ENCODE measurements around the gene PARD3.

PARD3 gene

GRCh38 chr10:34629084-34629483 lies 186.0 kb downstream of the PARD3 start:
- H3K9me2 ChIP-seq (replicated peaks; ENCODE audit: low read depth, low read length) = no peaks in the 10 kb centered on the region
- no peaks in the 10 kb centered on the region for H3K27me3 ChIP-seq (ENCODE audit: insufficient read depth, low read length, poor library complexity, severe bottlenecking)
- H3K36me3 ChIP-seq (ENCODE audit: insufficient read depth, low read length) = no peaks in the 10 kb centered on the region
- H3K4me1 ChIP-seq (ENCODE audit: insufficient read depth, low read length, poor library complexity, severe bottlenecking) = no peaks in the 10 kb centered on the region
- no peak overlapping the region for H3K4me2 ChIP-seq (ENCODE audit: low read depth, low read length, poor library complexity, severe bottlenecking)
- TF ChIP-seq EZH2phosphoT487 (IDR thresholded peaks at IDR 0.05; ENCODE audit: borderline replicate concordance) = no peak
- TF ChIP-seq, protein P1, sequence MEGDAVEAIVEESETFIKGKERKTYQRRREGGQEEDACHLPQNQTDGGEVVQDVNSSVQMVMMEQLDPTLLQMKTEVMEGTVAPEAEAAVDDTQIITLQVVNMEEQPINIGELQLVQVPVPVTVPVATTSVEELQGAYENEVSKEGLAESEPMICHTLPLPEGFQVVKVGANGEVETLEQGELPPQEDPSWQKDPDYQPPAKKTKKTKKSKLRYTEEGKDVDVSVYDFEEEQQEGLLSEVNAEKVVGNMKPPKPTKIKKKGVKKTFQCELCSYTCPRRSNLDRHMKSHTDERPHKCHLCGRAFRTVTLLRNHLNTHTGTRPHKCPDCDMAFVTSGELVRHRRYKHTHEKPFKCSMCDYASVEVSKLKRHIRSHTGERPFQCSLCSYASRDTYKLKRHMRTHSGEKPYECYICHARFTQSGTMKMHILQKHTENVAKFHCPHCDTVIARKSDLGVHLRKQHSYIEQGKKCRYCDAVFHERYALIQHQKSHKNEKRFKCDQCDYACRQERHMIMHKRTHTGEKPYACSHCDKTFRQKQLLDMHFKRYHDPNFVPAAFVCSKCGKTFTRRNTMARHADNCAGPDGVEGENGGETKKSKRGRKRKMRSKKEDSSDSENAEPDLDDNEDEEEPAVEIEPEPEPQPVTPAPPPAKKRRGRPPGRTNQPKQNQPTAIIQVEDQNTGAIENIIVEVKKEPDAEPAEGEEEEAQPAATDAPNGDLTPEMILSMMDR (conservative IDR thresholded peaks at IDR 0.05; ENCODE audit: low read length) = no peak
- H3K79me2 ChIP-seq (ENCODE audit: insufficient read depth, low read length) = peaks cover 17% of the 10 kb centered on the region
- no peak overlapping the region for H3K9ac ChIP-seq (ENCODE audit: low read depth, low read length, poor library complexity, severe bottlenecking)
- H3K9me3 ChIP-seq (ENCODE audit: insufficient read depth, low read depth, low read length) = no peaks in the 10 kb centered on the region
- no peak overlapping the region for H3K4me3 ChIP-seq (ENCODE audit: low read length, poor library complexity, severe bottlenecking)
- H4K20me1 ChIP-seq (ENCODE audit: insufficient read depth, low read length, poor library complexity, severe bottlenecking) = no peaks in the 10 kb centered on the region
- no peaks in the 10 kb centered on the region for H3F3A ChIP-seq (ENCODE audit: low read depth)
- no peak overlapping the region for H2AFZ ChIP-seq (ENCODE audit: low read length)

DNA sequence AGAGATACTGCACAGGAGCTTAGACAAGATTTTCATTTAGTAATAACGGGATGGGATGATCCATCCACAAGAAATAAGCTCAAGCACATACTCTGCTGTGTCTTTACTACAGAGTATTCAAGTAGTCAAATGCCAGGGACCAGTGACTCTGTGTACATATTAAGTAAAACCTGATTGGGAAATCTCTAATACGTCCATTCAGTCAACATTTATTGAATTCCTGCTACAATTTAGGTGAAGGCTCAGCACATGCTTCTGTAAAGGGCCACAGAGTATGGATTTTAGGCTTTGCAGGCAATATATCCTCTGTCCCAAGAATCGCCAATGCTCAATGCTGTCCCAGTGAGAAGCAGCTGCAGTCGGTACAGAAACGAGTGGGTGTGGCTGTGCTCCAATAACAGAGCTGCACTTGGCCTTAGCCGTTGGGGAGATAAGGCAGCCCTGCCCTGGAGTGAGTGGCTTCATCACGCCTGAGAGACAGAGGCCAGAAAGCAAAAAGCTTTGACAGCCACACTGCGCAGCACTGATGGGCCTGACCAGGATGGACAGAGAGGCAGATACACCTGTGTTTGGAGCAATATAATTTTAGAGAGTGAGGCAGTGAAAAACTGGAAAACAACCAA lies 186.8 kb downstream of the PARD3 start:
- H3K9me2 ChIP-seq (replicated peaks; ENCODE audit: low read depth, low read length) = no peaks in the 10 kb centered on the region
- H3K4me3 ChIP-seq (ENCODE audit: low read length, poor library complexity, severe bottlenecking) = no peak overlapping the region
- no peaks in the 10 kb centered on the region for H3K4me1 ChIP-seq (ENCODE audit: insufficient read depth, low read length, poor library complexity, severe bottlenecking)
- no peaks in the 10 kb centered on the region for H4K20me1 ChIP-seq (ENCODE audit: insufficient read depth, low read length, poor library complexity, severe bottlenecking)
- no peaks in the 10 kb centered on the region for H3F3A ChIP-seq (ENCODE audit: low read depth)
- H2AFZ ChIP-seq (ENCODE audit: low read length) = no peak overlapping the region
- TF ChIP-seq, protein P1 (conservative IDR thresholded peaks at IDR 0.05; ENCODE audit: low read length) = no peak
- TF ChIP-seq EZH2phosphoT487 (IDR thresholded peaks at IDR 0.05; ENCODE audit: borderline replicate concordance) = no peak
- peaks cover 17% of the 10 kb centered on the region for H3K79me2 ChIP-seq (ENCODE audit: insufficient read depth, low read length)
- no peak overlapping the region for H3K4me2 ChIP-seq (ENCODE audit: low read depth, low read length, poor library complexity, severe bottlenecking)
- no peaks in the 10 kb centered on the region for H3K9me3 ChIP-seq (ENCODE audit: insufficient read depth, low read depth, low read length)
- H3K36me3 ChIP-seq (ENCODE audit: insufficient read depth, low read length) = no peaks in the 10 kb centered on the region
- no peak overlapping the region for H3K9ac ChIP-seq (ENCODE audit: low read depth, low read length, poor library complexity, severe bottlenecking)
- H3K27me3 ChIP-seq (ENCODE audit: insufficient read depth, low read length, poor library complexity, severe bottlenecking) = no peaks in the 10 kb centered on the region

GRCh38 chr10:34627741-34628140 lies 187.4 kb downstream of the PARD3 start:
- Histone ChIP-seq H3K9me2 (replicated peaks; ENCODE audit: low read depth, low read length) (no peaks in the 10 kb centered on the region), H3K4me2 (ENCODE audit: low read depth, low read length, poor library complexity, severe bottlenecking) (no peak overlapping the region), H3K36me3 (ENCODE audit: insufficient read depth, low read length) (no peaks in the 10 kb centered on the region), H3K4me3 (ENCODE audit: low read length, poor library complexity, severe bottlenecking) (no peak overlapping the region), H3K9me3 (ENCODE audit: insufficient read depth, low read depth, low read length) (no peaks in the 10 kb centered on the region), H3F3A (ENCODE audit: low read depth) (no peaks in the 10 kb centered on the region), H4K20me1 (ENCODE audit: insufficient read depth, low read length, poor library complexity, severe bottlenecking) (no peaks in the 10 kb centered on the region), H3K9ac (ENCODE audit: low read depth, low read length, poor library complexity, severe bottlenecking) (no peak overlapping the region), H3K4me1 (ENCODE audit: insufficient read depth, low read length, poor library complexity, severe bottlenecking) (no peaks in the 10 kb centered on the region), H3K79me2 (ENCODE audit: insufficient read depth, low read length) (peaks cover 17% of the 10 kb centered on the region), H2AFZ (ENCODE audit: low read length) (no peak overlapping the region), H3K27me3 (ENCODE audit: insufficient read depth, low read length, poor library complexity, severe bottlenecking) (no peaks in the 10 kb centered on the region)
- TF ChIP-seq, protein P1 (conservative IDR thresholded peaks at IDR 0.05; ENCODE audit: low read length) = no peak
- TF ChIP-seq EZH2phosphoT487 (IDR thresholded peaks at IDR 0.05; ENCODE audit: borderline replicate concordance) = no peak

Data from Loucy (cell line).